SK-N-SH (cell line): ENCODE data around the gene DPYSL4. TPM values are rescaled to one million over a fixed set of nuclear protein-coding genes. Genes with fewer than 3 reads are reported as not detected.
A peak's percentile ranks its signal among the peaks of the same experiment; 100 is the strongest.

Experiments
- CTCF ChIA-PET: fragments of 300-600, 350-600 bp; formaldehyde crosslinking; extraction: SDS; loops from one replicate; lab custom pipeline; 2021; lab: Yijun Ruan, JAX
- POLR2A ChIA-PET: fragments of 350-600 bp; sonication (Branson Sonifier 250); formaldehyde crosslinking; extraction: SDS; loops from one replicate; lab custom pipeline; 2020; ENCODE audit warnings: antibody characterized with exemption, inconsistent platforms; lab: Yijun Ruan, JAX
- DNase-seq: peaks from one replicate; pipeline ENCODE4 v3.0.0; 2012
- H2AFZ ChIP-seq: fragments of 200-600 bp; sonication (generic); 2 replicates; pipeline ENCODE4 v1.8.1; 2016; ENCODE audit warnings: antibody characterized with exemption, mild to moderate bottlenecking, low read depth
- H3F3A ChIP-seq: fragments of 200-600 bp; sonication (generic); replicated peaks from 2 replicates; pipeline ENCODE3; 2016; ENCODE audit warnings: antibody characterized with exemption, mild to moderate bottlenecking; ENCODE audit not compliant: insufficient read depth
- H3K27ac ChIP-seq, 2 experiments: fragments of 200-500 bp in 1 of 2; fragments of 200-600 bp in 1 of 2; sonication (Bioruptor generic) in 1 of 2; sonication (generic), shearing (Covaris generic) in 1 of 2; 2 replicates each; pipeline versions ENCODE4 v1.5.1 to v1.6.1; 2014 to 2016; ENCODE audit warnings: low read depth in 2 of 2, inconsistent platforms in 1 of 2, low read length in 1 of 2, mild to moderate bottlenecking in 1 of 2, mixed read lengths in 1 of 2
- H3K27me3 ChIP-seq: fragments of 200-600 bp; sonication (generic), shearing (Covaris generic); 2 replicates; pipeline ENCODE4 v1.6.1; 2016; ENCODE audit warnings: mixed run types; ENCODE audit not compliant: insufficient read depth
- H3K36me3 ChIP-seq, 2 experiments: fragments of 200-500 bp in 1 of 2; fragments of 200-600 bp in 1 of 2; sonication (Bioruptor generic) in 1 of 2; sonication (generic) in 1 of 2; replicated peaks in 1 of 2; 2 replicates each; pipeline versions ENCODE3 to v1.5.1; 2014 to 2016; ENCODE audit warnings: low read length in 1 of 2, mild to moderate bottlenecking in 1 of 2; ENCODE audit not compliant: insufficient read depth in 2 of 2, control insufficient read depth in 1 of 2
- H3K4me1 ChIP-seq, 2 experiments: fragments of 200-500 bp in 1 of 2; fragments of 200-600 bp in 1 of 2; sonication (Bioruptor generic) in 1 of 2; sonication (generic), shearing (Covaris generic) in 1 of 2; 2 replicates each; pipeline versions ENCODE4 v1.5.1 to v1.6.1; 2014 to 2016; ENCODE audit warnings: low read depth in 1 of 2, low read length in 1 of 2, mixed run types in 1 of 2; ENCODE audit not compliant: insufficient read depth in 2 of 2, control insufficient read depth in 1 of 2
- H3K4me2 ChIP-seq: fragments of 200-600 bp; sonication (generic), shearing (Covaris generic); 2 replicates; pipeline ENCODE4 v1.6.1; 2017; ENCODE audit warnings: mixed run types
- H3K4me3 ChIP-seq, 2 experiments: fragments of 200-500 bp in 1 of 2; fragments of 200-600 bp in 1 of 2; sonication (Bioruptor generic) in 1 of 2; sonication (generic), shearing (Covaris generic) in 1 of 2; 2 replicates each; pipeline versions ENCODE4 v1.5.1 to v1.8.1; 2014 to 2016; ENCODE audit warnings: low read depth in 2 of 2, inconsistent platforms in 1 of 2, low read length in 1 of 2, mild to moderate bottlenecking in 1 of 2, mixed read lengths in 1 of 2, moderate library complexity in 1 of 2
- H3K79me2 ChIP-seq: fragments of 200-600 bp; sonication (generic); 2 replicates; pipeline ENCODE4 v1.8.1; 2017; ENCODE audit warnings: mild to moderate bottlenecking; ENCODE audit not compliant: insufficient read depth
- H3K9ac ChIP-seq: fragments of 200-600 bp; sonication (generic); 2 replicates; pipeline ENCODE4 v1.6.1; 2017; ENCODE audit warnings: mixed run types
- H3K9me2 ChIP-seq: fragments of 200-600 bp; sonication (generic); 2 replicates; pipeline ENCODE4 v1.6.1; 2017; ENCODE audit warnings: mixed run types
- H3K9me3 ChIP-seq: fragments of 200-600 bp; sonication (generic); 2 replicates; pipeline ENCODE4 v1.6.1; 2017; ENCODE audit warnings: mixed run types, mild to moderate bottlenecking, moderate library complexity
- H4K20me1 ChIP-seq: fragments of 200-600 bp; sonication (generic); 2 replicates; pipeline ENCODE4 v1.6.1; 2017; ENCODE audit warnings: mild to moderate bottlenecking, mixed run types; ENCODE audit not compliant: insufficient read depth
- ELF1 ChIP-seq: IDR thresholded peaks from 2 replicates; pipeline ENCODE4 v1.4.0; 2012
- EP300 ChIP-seq, 2 experiments: IDR thresholded peaks; 2 replicates each; pipeline versions ENCODE4 v1.4.0 to v1.6.1; 2012; ENCODE audit warnings: borderline replicate concordance in 1 of 2, low read depth in 1 of 2, low read length in 1 of 2
- FOXM1 ChIP-seq: IDR thresholded peaks from 2 replicates; pipeline ENCODE4 v1.4.0; 2012; ENCODE audit warnings: low read depth, mild to moderate bottlenecking
- GABPA ChIP-seq: IDR thresholded peaks from 2 replicates; pipeline ENCODE4 v1.4.0; 2012; ENCODE audit warnings: low read depth, mild to moderate bottlenecking
- GATA2 ChIP-seq: sonication (generic); formaldehyde crosslinking; IDR thresholded peaks from 2 replicates; pipeline ENCODE4 v1.5.0; 2020; ENCODE audit warnings: mild to moderate bottlenecking, missing genetic modification reagents
- MEF2A ChIP-seq: IDR thresholded peaks from 2 replicates; pipeline ENCODE4 v1.4.0; 2012; ENCODE audit warnings: low read depth, borderline replicate concordance
- MXI1 ChIP-seq: IDR thresholded peaks from 2 replicates; pipeline ENCODE4 v1.6.1; 2012; ENCODE audit warnings: mild to moderate bottlenecking, low read depth, low read length, improper control_type of control experiment
- NFIC ChIP-seq: IDR thresholded peaks from 2 replicates; pipeline ENCODE4 v1.4.0; 2012; ENCODE audit warnings: borderline replicate concordance
- POLR2AphosphoS5 ChIP-seq: IDR thresholded peaks from 2 replicates; pipeline ENCODE4 v1.6.1; 2012; ENCODE audit warnings: low read depth, low read length
- RAD21 ChIP-seq: IDR thresholded peaks from 2 replicates; pipeline ENCODE4 v1.6.1; 2012; ENCODE audit warnings: mild to moderate bottlenecking, low read length
- RXRA ChIP-seq: IDR thresholded peaks from 2 replicates; pipeline ENCODE4 v1.4.0; 2012; ENCODE audit warnings: low read depth, mild to moderate bottlenecking, borderline replicate concordance
- SMC3 ChIP-seq: IDR thresholded peaks from 2 replicates; pipeline ENCODE4 v1.6.1; 2012; ENCODE audit warnings: low read depth, low read length, improper control_type of control experiment
- TEAD4 ChIP-seq: IDR thresholded peaks from 2 replicates; pipeline ENCODE4 v1.4.0; 2012; ENCODE audit warnings: mild to moderate bottlenecking, borderline replicate concordance; ENCODE audit not compliant: insufficient read depth
- WGBS: methylation state at CpG from one replicate; pipeline ENCODE4 v1.1.6; 2017; ENCODE audit warnings: low lambda C conversion rate; 5-methylcytosine and 5-hydroxymethylcytosine counted together
- polyA plus RNA-seq, 3 experiments: library from polyadenylated mRNA; depleted of rRNA; stranded (reverse); fragments of >200 nt; gene quantifications; 2 replicates each; pipeline ENCODE4 v1.2.3, GENCODE V29; 2012
- TF ChIP-seq, protein P1 (sequence below): fragments of 200-600 bp; sonication (generic); IDR thresholded peaks from 2 replicates; pipeline ENCODE4 v1.6.1; 2017; ENCODE audit warnings: antibody characterized with exemption, mild to moderate bottlenecking, moderate library complexity
- TF ChIP-seq, protein P2 (sequence below): IDR thresholded peaks from 2 replicates; pipeline ENCODE4 v1.6.1; 2012; ENCODE audit warnings: mild to moderate bottlenecking, low read depth, low read length, moderate library complexity

DPYSL4 gene
- polyA plus RNA-seq, 1 of the 3 experiments (the other 2 are of a cell fraction) = 21.8 TPM

DNA sequence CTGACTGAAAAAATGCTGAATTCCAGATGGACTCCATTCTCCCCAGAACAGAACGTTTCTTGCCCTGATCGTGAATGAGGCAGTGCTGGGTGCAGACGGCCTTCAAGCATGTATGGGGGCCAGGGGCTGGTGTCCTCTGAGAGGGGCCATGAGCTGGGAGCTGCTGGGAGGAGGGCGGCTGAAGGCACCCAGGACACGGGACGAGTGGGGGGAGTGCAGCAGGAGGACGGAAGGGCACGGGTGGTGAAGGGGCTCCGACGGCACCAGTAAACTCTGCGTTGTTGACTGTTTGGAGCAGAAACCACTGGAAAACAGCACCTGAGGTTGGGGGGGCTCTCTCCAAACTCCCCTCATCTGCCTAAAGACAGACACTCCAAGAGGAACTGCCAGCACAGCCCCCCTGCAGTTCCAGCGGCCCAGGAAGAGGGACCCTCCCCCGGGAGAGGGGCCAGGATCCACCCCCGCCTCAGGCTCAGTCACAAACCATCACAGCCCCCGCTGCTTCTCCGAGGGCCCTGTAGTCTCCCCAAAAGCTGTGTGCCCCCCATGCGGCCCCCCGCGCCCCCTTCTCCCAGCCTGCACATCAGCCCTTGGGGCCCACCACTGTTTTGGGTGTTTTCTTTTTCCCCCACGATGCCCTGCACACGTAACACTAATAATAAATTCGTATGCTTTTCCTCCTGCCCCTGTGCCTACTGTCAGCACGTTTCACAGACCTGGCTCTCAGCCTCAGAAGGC, 55.5 kb downstream of the DPYSL4 start:
- Histone ChIP-seq H3K4me2 (no peak overlapping the region), H3K27me3 (no peaks in the 10 kb centered on the region), H3K36me3 (no peaks in the 10 kb centered on the region), H3K9me2 (no peaks in the 10 kb centered on the region), H3F3A (no peaks in the 10 kb centered on the region), H3K9me3 (no peaks in the 10 kb centered on the region), H2AFZ (no peak overlapping the region), H3K4me3 (no peak overlapping the region), H3K9ac (no peak overlapping the region), H3K79me2 (no peaks in the 10 kb centered on the region), H4K20me1 (no peaks in the 10 kb centered on the region), H3K27ac (peak overlapping the region in 1 of 2 experiments; percentile 17; a peak in 1 of 4 replicates), H3K4me1 (peaks cover 0 to 65% of the 10 kb centered on the region in 2 experiments; a peak in 1 of 4 replicates)
- ChIA-PET CTCF (interaction anchor here (1.1 kb wide), 1 partner anchor 20 kb away, joined by 3 read pairs; no protein-coding TSS in a partner anchor), POLR2A (interaction anchor here (0.6 kb wide), 1 partner anchor 82 kb away, joined by 3 read pairs; no protein-coding TSS in a partner anchor)
- no peak for TF ChIP-seq GABPA
- TF ChIP-seq POLR2AphosphoS5 = no peak
- TF ChIP-seq MEF2A = no peak
- no peak for TF ChIP-seq NFIC
- no peak for TF ChIP-seq TEAD4
- no peak for TF ChIP-seq ELF1
- TF ChIP-seq GATA2 (CRISPR knock-in tag) = no peak
- TF ChIP-seq RAD21 = no peak
- TF ChIP-seq RXRA = no peak
- TF ChIP-seq MXI1 = no peak
- no peak for TF ChIP-seq FOXM1
- no peak for TF ChIP-seq EP300 (IDR thresholded peaks at IDR 0.05; ENCODE audit: borderline replicate concordance in 1 of 2, low read depth in 1 of 2, low read length in 1 of 2)
- TF ChIP-seq, protein P1, sequence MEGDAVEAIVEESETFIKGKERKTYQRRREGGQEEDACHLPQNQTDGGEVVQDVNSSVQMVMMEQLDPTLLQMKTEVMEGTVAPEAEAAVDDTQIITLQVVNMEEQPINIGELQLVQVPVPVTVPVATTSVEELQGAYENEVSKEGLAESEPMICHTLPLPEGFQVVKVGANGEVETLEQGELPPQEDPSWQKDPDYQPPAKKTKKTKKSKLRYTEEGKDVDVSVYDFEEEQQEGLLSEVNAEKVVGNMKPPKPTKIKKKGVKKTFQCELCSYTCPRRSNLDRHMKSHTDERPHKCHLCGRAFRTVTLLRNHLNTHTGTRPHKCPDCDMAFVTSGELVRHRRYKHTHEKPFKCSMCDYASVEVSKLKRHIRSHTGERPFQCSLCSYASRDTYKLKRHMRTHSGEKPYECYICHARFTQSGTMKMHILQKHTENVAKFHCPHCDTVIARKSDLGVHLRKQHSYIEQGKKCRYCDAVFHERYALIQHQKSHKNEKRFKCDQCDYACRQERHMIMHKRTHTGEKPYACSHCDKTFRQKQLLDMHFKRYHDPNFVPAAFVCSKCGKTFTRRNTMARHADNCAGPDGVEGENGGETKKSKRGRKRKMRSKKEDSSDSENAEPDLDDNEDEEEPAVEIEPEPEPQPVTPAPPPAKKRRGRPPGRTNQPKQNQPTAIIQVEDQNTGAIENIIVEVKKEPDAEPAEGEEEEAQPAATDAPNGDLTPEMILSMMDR = no peak
- WGBS = 74% methylated on average over 15 of the region's 23 CpGs
- no peak for DNase-seq

DNA sequence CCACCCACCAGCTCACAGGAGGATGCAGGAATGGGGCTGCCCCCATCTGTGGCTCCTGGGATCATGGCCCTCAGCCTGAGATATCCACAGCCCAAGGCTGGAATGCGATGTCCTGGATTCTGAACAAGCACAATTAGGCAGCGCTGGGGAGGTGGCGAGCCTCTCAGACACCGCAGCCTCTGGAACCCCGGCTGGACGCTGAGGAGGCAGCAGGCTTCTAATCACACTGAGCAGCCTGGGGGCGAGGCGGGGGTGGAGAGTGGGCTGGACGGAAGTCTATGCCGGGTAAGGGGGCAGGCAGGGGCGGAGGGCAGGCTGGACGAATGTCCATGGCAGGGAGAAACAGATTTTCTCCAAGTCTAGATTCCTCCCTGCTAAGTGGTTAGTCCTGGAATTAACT, 56.4 kb downstream of the DPYSL4 start:
- no peak overlapping the region for H3K4me2 ChIP-seq
- no peaks in the 10 kb centered on the region for H3K79me2 ChIP-seq
- TF ChIP-seq FOXM1 (no peak), SMC3 (no peak), GATA2 (CRISPR knock-in tag) (no peak)
- TF ChIP-seq, protein P2, sequence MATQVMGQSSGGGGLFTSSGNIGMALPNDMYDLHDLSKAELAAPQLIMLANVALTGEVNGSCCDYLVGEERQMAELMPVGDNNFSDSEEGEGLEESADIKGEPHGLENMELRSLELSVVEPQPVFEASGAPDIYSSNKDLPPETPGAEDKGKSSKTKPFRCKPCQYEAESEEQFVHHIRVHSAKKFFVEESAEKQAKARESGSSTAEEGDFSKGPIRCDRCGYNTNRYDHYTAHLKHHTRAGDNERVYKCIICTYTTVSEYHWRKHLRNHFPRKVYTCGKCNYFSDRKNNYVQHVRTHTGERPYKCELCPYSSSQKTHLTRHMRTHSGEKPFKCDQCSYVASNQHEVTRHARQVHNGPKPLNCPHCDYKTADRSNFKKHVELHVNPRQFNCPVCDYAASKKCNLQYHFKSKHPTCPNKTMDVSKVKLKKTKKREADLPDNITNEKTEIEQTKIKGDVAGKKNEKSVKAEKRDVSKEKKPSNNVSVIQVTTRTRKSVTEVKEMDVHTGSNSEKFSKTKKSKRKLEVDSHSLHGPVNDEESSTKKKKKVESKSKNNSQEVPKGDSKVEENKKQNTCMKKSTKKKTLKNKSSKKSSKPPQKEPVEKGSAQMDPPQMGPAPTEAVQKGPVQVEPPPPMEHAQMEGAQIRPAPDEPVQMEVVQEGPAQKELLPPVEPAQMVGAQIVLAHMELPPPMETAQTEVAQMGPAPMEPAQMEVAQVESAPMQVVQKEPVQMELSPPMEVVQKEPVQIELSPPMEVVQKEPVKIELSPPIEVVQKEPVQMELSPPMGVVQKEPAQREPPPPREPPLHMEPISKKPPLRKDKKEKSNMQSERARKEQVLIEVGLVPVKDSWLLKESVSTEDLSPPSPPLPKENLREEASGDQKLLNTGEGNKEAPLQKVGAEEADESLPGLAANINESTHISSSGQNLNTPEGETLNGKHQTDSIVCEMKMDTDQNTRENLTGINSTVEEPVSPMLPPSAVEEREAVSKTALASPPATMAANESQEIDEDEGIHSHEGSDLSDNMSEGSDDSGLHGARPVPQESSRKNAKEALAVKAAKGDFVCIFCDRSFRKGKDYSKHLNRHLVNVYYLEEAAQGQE = no peak
- TF ChIP-seq, all 33 proteins: peak for 0
- peaks cover 0 to 61% of the 10 kb centered on the region in 2 experiments; a peak in 1 of 4 replicates for H3K4me1 ChIP-seq
- no peak overlapping the region for H3K9ac ChIP-seq
- H3K9me2 ChIP-seq = no peaks in the 10 kb centered on the region
- CTCF ChIA-PET = interaction anchor here (1.1 to 2.0 kb wide), 3 partner anchors 18 to 20 kb away, joined by 3 to 7 read pairs (median 4); no protein-coding TSS in a partner anchor
- no peaks in the 10 kb centered on the region for H4K20me1 ChIP-seq
- H3K27me3 ChIP-seq = no peaks in the 10 kb centered on the region
- 75% methylated on average over 12 of the region's 12 CpGs for WGBS
- DNase-seq = peak; percentile 76
- POLR2A ChIA-PET = interaction anchor here (0.7 kb wide), 1 partner anchor 9 kb away, joined by 3 read pairs; no protein-coding TSS in a partner anchor
- no peaks in the 10 kb centered on the region for H3K9me3 ChIP-seq
- H2AFZ ChIP-seq = no peak overlapping the region
- H3K4me3 ChIP-seq = no peak overlapping the region
- H3F3A ChIP-seq = no peaks in the 10 kb centered on the region
- H3K36me3 ChIP-seq = no peaks in the 10 kb centered on the region
- peak overlapping the region in 1 of 2 experiments; percentile 17; a peak in 2 of 4 replicates for H3K27ac ChIP-seq
